HL-60 (cell line): ENCODE results near the gene ENOX1.

ENCODE experiments used
- GABPA ChIP-seq: IDR thresholded peaks from 2 replicates; pipeline ENCODE4 v1.6.1; 2012; ENCODE audit warnings: low read depth
- POLR2AphosphoS5 ChIP-seq: IDR thresholded peaks from 2 replicates; pipeline ENCODE4 v1.6.1; 2012; ENCODE audit warnings: low read depth
- TF ChIP-seq, protein P1 (sequence below): IDR thresholded peaks from one replicate; pipeline ENCODE4 v1.5.1; 2011; ENCODE audit warnings: low read length, control low read depth, inconsistent platforms; ENCODE audit not compliant: insufficient read depth
- TF ChIP-seq, protein P2 (sequence below): IDR thresholded peaks from 2 replicates; pipeline ENCODE4 v1.6.1; 2012; ENCODE audit warnings: low read depth; ENCODE audit not compliant: insufficient replicate concordance

DNA sequence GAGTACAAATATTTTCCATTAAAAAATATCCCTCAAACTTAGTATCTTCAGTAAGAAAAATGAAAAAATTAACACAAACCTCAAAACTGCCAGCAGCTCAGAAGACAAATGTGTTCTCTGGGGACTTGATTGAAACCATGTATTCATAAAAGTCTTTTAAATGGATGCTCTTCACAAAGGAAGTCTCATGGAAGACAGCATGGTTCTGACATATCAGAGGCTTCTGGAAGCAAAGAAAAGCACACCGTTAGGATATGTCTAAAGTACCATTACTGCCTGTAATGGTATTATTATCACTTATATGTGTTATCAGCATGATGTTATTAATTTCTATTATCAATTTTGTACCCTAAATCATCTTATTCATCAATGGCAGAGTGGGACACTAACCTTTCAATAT lies 302.8 kb downstream of the ENOX1 start:
- TF ChIP-seq, protein P1, sequence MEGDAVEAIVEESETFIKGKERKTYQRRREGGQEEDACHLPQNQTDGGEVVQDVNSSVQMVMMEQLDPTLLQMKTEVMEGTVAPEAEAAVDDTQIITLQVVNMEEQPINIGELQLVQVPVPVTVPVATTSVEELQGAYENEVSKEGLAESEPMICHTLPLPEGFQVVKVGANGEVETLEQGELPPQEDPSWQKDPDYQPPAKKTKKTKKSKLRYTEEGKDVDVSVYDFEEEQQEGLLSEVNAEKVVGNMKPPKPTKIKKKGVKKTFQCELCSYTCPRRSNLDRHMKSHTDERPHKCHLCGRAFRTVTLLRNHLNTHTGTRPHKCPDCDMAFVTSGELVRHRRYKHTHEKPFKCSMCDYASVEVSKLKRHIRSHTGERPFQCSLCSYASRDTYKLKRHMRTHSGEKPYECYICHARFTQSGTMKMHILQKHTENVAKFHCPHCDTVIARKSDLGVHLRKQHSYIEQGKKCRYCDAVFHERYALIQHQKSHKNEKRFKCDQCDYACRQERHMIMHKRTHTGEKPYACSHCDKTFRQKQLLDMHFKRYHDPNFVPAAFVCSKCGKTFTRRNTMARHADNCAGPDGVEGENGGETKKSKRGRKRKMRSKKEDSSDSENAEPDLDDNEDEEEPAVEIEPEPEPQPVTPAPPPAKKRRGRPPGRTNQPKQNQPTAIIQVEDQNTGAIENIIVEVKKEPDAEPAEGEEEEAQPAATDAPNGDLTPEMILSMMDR = no peak
- no peak for TF ChIP-seq POLR2AphosphoS5
- TF ChIP-seq, protein P2, sequence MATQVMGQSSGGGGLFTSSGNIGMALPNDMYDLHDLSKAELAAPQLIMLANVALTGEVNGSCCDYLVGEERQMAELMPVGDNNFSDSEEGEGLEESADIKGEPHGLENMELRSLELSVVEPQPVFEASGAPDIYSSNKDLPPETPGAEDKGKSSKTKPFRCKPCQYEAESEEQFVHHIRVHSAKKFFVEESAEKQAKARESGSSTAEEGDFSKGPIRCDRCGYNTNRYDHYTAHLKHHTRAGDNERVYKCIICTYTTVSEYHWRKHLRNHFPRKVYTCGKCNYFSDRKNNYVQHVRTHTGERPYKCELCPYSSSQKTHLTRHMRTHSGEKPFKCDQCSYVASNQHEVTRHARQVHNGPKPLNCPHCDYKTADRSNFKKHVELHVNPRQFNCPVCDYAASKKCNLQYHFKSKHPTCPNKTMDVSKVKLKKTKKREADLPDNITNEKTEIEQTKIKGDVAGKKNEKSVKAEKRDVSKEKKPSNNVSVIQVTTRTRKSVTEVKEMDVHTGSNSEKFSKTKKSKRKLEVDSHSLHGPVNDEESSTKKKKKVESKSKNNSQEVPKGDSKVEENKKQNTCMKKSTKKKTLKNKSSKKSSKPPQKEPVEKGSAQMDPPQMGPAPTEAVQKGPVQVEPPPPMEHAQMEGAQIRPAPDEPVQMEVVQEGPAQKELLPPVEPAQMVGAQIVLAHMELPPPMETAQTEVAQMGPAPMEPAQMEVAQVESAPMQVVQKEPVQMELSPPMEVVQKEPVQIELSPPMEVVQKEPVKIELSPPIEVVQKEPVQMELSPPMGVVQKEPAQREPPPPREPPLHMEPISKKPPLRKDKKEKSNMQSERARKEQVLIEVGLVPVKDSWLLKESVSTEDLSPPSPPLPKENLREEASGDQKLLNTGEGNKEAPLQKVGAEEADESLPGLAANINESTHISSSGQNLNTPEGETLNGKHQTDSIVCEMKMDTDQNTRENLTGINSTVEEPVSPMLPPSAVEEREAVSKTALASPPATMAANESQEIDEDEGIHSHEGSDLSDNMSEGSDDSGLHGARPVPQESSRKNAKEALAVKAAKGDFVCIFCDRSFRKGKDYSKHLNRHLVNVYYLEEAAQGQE = no peak
- TF ChIP-seq GABPA = no peak
